Caco-2 (cell line): Measurements from ENCODE around the gene AGAP1. TPM values are rescaled to one million over a fixed set of nuclear protein-coding genes. Genes with fewer than 3 reads are reported as not detected.

Experiments used
- BruUV-seq: library from RNA; stranded (reverse); fragments of 400-500 nt; replicated peaks from 2 replicates; lab custom pipeline; 2021; lab: Mats Ljungman, UMichigan
- CTCF ChIA-PET: fragments of 300-600 bp; sonication (Branson Sonifier 250); formaldehyde crosslinking; loops from one replicate; lab custom pipeline; 2022; ENCODE audit warnings: antibody characterized with exemption; lab: Charles Lee
- POLR2A ChIA-PET: fragments of 300-600 bp; sonication (Branson Sonifier 250); formaldehyde crosslinking; loops from one replicate; lab custom pipeline; 2022; ENCODE audit warnings: antibody characterized with exemption; lab: Charles Lee
- DNase-seq, 2 experiments: peaks; one replicate each; pipeline versions ENCODE4 v3.0.0 to v3.0.0-alpha.2; 2020 to 2022
- H3K27me3 ChIP-seq: replicated peaks from 2 replicates; pipeline ENCODE4 v1.6.0; 2011; ENCODE audit warnings: low read length; ENCODE audit not compliant: control insufficient read depth, insufficient read depth
- H3K36me3 ChIP-seq: 2 replicates; pipeline ENCODE4 v1.5.1; 2011; ENCODE audit warnings: low read length; ENCODE audit not compliant: control insufficient read depth, insufficient read depth
- H3K4me1 ChIP-seq: fragments of 250-450 bp; sonication (Bioruptor Pico); 2 replicates; pipeline ENCODE4 v1.5.1; 2020; ENCODE audit warnings: mild to moderate bottlenecking
- H3K4me3 ChIP-seq: 2 replicates; pipeline ENCODE4 v1.5.1; 2011; ENCODE audit warnings: low read depth, mild to moderate bottlenecking, control low read depth, low read length
- H3K9me3 ChIP-seq: fragments of 250-450 bp; sonication (Bioruptor Pico); 2 replicates; pipeline ENCODE4 v1.5.1; 2020; ENCODE audit warnings: mild to moderate bottlenecking, moderate library complexity
- H3K27ac Mint-ChIP-seq: one replicate; pipeline ENCODE4 v1.8.0; 2022; ENCODE audit warnings: mixed read lengths; ENCODE audit not compliant: unreplicated experiment
- H3K27me3 Mint-ChIP-seq: one replicate; pipeline ENCODE4 v1.8.0; 2022; ENCODE audit warnings: mixed read lengths; ENCODE audit not compliant: insufficient read depth, unreplicated experiment
- H3K36me3 Mint-ChIP-seq: one replicate; pipeline ENCODE4 v1.8.0; 2022; ENCODE audit warnings: mild to moderate bottlenecking, mixed read lengths; ENCODE audit not compliant: insufficient read depth, unreplicated experiment
- H3K4me1 Mint-ChIP-seq: one replicate; pipeline ENCODE4 v1.8.0; 2022; ENCODE audit warnings: low read depth, mixed read lengths; ENCODE audit not compliant: unreplicated experiment
- H3K4me3 Mint-ChIP-seq: one replicate; pipeline ENCODE4 v1.8.0; 2022; ENCODE audit warnings: mild to moderate bottlenecking, moderate library complexity, mixed read lengths; ENCODE audit not compliant: unreplicated experiment
- H3K9me3 Mint-ChIP-seq: one replicate; pipeline ENCODE4 v1.8.0; 2022; ENCODE audit warnings: mixed read lengths; ENCODE audit not compliant: unreplicated experiment
- intact Hi-C: fragments of 100-400 bp; cut with micrococcal nuclease; formaldehyde crosslinking; loops from one replicate; pipeline ENCODE4 v1.10.0; 2022; ENCODE audit not compliant: unreplicated experiment
- total RNA-seq: library from RNA; stranded (reverse); gene quantifications from 2 replicates; pipeline ENCODE4 v1.2.3, GENCODE V29; 2022
- TF ChIP-seq, protein P1 (sequence below), 2 experiments: fragments of 200-600 bp in 1 of 2; IDR thresholded peaks; 1 replicate in 1 of 2; 2 replicates in 1 of 2; pipeline versions ENCODE4 v1.5.1 to v1.8.0; 2011 to 2022; ENCODE audit warnings: antibody characterized with exemption in 1 of 2, control low read depth in 1 of 2, inconsistent platforms in 1 of 2, low read depth in 1 of 2, low read length in 1 of 2, mild to moderate bottlenecking in 1 of 2, moderate library complexity in 1 of 2; ENCODE audit not compliant: insufficient read depth in 1 of 2, severe bottlenecking in 1 of 2, unreplicated experiment in 1 of 2

The AGAP1 gene
- total RNA-seq, 1 experiment from 2014 or later, result 41.7 TPM

DNA sequence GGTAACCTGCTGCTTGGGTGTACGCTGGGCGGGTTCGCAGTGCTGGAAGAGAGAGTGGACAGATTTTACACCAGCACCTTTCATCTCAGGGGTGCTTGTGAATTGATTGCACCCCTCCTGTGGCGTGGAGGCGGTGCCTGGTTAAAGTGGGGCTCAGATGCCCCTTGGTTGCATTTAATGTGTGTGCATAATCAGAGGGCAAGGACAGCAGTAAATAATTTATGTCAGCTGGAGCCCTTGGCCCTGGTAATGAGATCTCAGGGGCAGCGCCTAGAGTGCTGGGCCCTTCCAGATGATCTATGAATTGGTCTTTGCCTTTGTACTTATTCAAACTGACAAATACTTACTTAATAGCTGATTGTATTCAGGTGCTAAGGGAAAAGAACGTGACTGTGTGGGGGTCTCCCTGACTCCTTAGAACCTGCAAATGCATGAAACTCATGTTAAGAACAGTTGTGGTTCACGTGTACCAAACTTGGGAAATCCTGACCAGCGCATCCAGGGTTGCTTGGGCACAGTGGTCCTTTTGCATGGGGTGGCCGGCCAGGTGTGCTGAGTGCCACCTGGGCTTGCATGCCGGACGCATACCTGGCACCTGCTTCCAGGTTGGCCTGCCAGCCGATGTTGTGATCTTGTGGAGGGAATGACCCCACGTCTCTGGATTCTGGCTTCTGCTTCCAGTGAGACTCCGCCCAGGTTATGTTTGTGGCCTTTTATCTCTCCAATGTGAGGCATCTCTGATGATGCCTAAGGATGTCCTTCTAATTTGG lies 118.5 kb downstream of the AGAP1 start:
- Histone ChIP-seq H3K36me3 (no peaks in the 10 kb centered on the region), H3K4me1 (no peaks in the 10 kb centered on the region), H3K27me3 (no peaks in the 10 kb centered on the region), H3K9me3 (no peaks in the 10 kb centered on the region), H3K4me3 (no peak overlapping the region)
- Mint-ChIP-seq H3K27ac (no peak overlapping the region), H3K36me3 (no peaks in the 10 kb centered on the region), H3K9me3 (no peaks in the 10 kb centered on the region), H3K4me3 (no peak overlapping the region), H3K27me3 (no peaks in the 10 kb centered on the region), H3K4me1 (no peaks in the 10 kb centered on the region)
- BruUV-seq, result no TSS peak
- intact Hi-C loops, result no loop called here
- TF ChIP-seq, protein P1, sequence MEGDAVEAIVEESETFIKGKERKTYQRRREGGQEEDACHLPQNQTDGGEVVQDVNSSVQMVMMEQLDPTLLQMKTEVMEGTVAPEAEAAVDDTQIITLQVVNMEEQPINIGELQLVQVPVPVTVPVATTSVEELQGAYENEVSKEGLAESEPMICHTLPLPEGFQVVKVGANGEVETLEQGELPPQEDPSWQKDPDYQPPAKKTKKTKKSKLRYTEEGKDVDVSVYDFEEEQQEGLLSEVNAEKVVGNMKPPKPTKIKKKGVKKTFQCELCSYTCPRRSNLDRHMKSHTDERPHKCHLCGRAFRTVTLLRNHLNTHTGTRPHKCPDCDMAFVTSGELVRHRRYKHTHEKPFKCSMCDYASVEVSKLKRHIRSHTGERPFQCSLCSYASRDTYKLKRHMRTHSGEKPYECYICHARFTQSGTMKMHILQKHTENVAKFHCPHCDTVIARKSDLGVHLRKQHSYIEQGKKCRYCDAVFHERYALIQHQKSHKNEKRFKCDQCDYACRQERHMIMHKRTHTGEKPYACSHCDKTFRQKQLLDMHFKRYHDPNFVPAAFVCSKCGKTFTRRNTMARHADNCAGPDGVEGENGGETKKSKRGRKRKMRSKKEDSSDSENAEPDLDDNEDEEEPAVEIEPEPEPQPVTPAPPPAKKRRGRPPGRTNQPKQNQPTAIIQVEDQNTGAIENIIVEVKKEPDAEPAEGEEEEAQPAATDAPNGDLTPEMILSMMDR (IDR thresholded peaks at IDR 0.05; ENCODE audit: insufficient read depth in 1 of 2, low read depth in 1 of 2, low read length in 1 of 2, severe bottlenecking in 1 of 2, unreplicated experiment in 1 of 2), result no peak
- no peak for DNase-seq
- POLR2A ChIA-PET, result no interaction called here
- CTCF ChIA-PET, result interaction anchor here (0.6 kb wide), 1 partner anchor 114 kb away, joined by 3 read pairs; no protein-coding TSS in a partner anchor

GRCh38 chr2:235613649-235614048 lies 119.8 kb downstream of the AGAP1 start:
- no peaks in the 10 kb centered on the region for H3K36me3 ChIP-seq
- H3K4me1 ChIP-seq, result no peaks in the 10 kb centered on the region
- ChIA-PET POLR2A (no interaction called here), CTCF (no interaction called here)
- no peak overlapping the region for H3K27ac Mint-ChIP-seq
- no peak overlapping the region for H3K4me3 Mint-ChIP-seq
- H3K4me1 Mint-ChIP-seq, result no peaks in the 10 kb centered on the region
- H3K36me3 Mint-ChIP-seq, result no peaks in the 10 kb centered on the region
- no peaks in the 10 kb centered on the region for H3K27me3 Mint-ChIP-seq
- H3K27me3 ChIP-seq, result no peaks in the 10 kb centered on the region
- BruUV-seq, result no TSS peak
- TF ChIP-seq, protein P1 (IDR thresholded peaks at IDR 0.05; ENCODE audit: insufficient read depth in 1 of 2, low read depth in 1 of 2, low read length in 1 of 2, severe bottlenecking in 1 of 2, unreplicated experiment in 1 of 2), result no peak
- intact Hi-C loops, result no loop called here
- no peaks in the 10 kb centered on the region for H3K9me3 Mint-ChIP-seq
- DNase-seq, result no peak
- no peak overlapping the region for H3K4me3 ChIP-seq
- H3K9me3 ChIP-seq, result no peaks in the 10 kb centered on the region

DNA sequence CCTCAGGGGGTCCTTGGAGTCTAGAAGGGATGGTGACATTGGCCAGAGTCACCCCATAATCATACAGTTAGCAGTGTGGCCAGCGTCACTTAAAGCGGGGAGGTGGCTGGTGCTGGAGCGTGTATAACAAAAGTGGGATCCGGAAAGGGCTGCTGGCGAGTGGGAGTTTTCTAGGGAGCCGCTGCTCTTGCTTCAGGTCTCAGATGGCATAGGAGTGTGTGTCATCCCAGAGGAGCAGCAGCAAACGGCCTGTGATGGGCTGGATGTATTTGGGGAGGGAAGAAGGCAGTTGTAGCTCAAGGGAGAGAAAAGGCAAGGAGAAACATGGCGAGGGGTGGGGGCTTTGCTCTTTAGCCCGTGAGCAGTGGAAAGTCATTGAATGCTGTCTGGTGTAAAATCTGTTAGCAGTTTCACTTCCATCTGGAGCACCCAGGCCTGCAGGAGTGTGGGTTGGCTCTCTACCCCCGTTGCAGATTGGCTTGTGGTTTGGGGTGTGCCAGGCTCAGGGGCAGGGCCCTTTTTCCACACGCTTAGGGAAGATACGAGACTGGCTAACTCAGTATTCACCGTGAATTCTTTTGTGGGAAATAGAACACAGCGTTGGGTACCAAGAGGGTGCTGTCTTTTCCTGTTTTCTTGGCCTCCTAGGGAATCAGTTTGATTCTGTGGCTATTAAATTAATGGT lies 120.5 kb downstream of the AGAP1 start:
- H3K4me3 ChIP-seq, result no peak overlapping the region
- no peak for DNase-seq
- ChIA-PET CTCF (no interaction called here), POLR2A (no interaction called here)
- H3K36me3 ChIP-seq, result no peaks in the 10 kb centered on the region
- Mint-ChIP-seq H3K4me3 (no peak overlapping the region), H3K36me3 (no peaks in the 10 kb centered on the region), H3K4me1 (no peaks in the 10 kb centered on the region), H3K27me3 (no peaks in the 10 kb centered on the region), H3K27ac (no peak overlapping the region), H3K9me3 (no peaks in the 10 kb centered on the region)
- no peaks in the 10 kb centered on the region for H3K9me3 ChIP-seq
- BruUV-seq, result no TSS peak
- intact Hi-C loops, result no loop called here
- no peaks in the 10 kb centered on the region for H3K4me1 ChIP-seq
- no peaks in the 10 kb centered on the region for H3K27me3 ChIP-seq
- TF ChIP-seq, protein P1 (IDR thresholded peaks at IDR 0.05; ENCODE audit: insufficient read depth in 1 of 2, low read depth in 1 of 2, low read length in 1 of 2, severe bottlenecking in 1 of 2, unreplicated experiment in 1 of 2), result no peak
